HG02970 (cell line): ENCODE measurements around the gene POFUT1.
"Not testable (repeated sequence)": the region's sequence is repeated elsewhere in the genome, so short reads cannot be mapped to it uniquely, and the experiment has no call there.

Experiments
- ATAC-seq: cut with Tn5 transposase; IDR thresholded peaks from one replicate; pipeline ENCODE4 v1.9.1; 2021; ENCODE audit warnings: mild to moderate bottlenecking, moderate library complexity, moderate number of reproducible peaks; ENCODE audit not compliant: unreplicated experiment, low FRiP score

POFUT1 gene

GRCh38 chr20:32207626-32208498 lies at the start of gene POFUT1, which contains the start of gene PLAGL2:
Gene POFUT1 (plus strand): TSS chr20:32207880. CDS start chr20:32207942, 62 bp downstream.
Gene PLAGL2 (minus strand): TSS chr20:32207743. CDS start chr20:32202178, 5,565 bp downstream.
- ATAC-seq, result peak; percentile 87

GRCh38 chr20:32158351-32158750 lies 49.3 kb upstream of the POFUT1 start:
- no peak for ATAC-seq

- ATAC-seq, result no peak
Measured at GRCh38 chr20:32158943-32159660, 48.6 kb upstream of the POFUT1 start.

GRCh38 chr20:32159766-32160221 lies 47.9 kb upstream of the POFUT1 start:
- no peak for ATAC-seq

GRCh38 chr20:32160341-32160740 lies 47.3 kb upstream of the POFUT1 start:
- no peak for ATAC-seq

GRCh38 chr20:32162351-32162750 lies 45.3 kb upstream of the POFUT1 start:
- no peak for ATAC-seq

- ATAC-seq, result no peak
Measured at GRCh38 chr20:32163951-32164350, 43.7 kb upstream of the POFUT1 start.

GRCh38 chr20:32164984-32165735 lies 42.5 kb upstream of the POFUT1 start:
- ATAC-seq, result no peak

GRCh38 chr20:32165836-32166545 lies 41.7 kb upstream of the POFUT1 start:
- no peak for ATAC-seq

- ATAC-seq, result no peak
Measured at GRCh38 chr20:32167552-32167951, 40.1 kb upstream of the POFUT1 start.

GRCh38 chr20:32168184-32168910 lies 39.3 kb upstream of the POFUT1 start:
- ATAC-seq, result no peak

- ATAC-seq, result not testable (repeated sequence)
Measured at GRCh38 chr20:32177696-32178095, 30.0 kb upstream of the POFUT1 start.

GRCh38 chr20:32179515-32179914 lies 28.2 kb upstream of the POFUT1 start:
- ATAC-seq, result no peak

- ATAC-seq, result no peak
Measured at GRCh38 chr20:32179934-32180333, 27.7 kb upstream of the POFUT1 start.

GRCh38 chr20:32181606-32182005 lies 26.1 kb upstream of the POFUT1 start:
- ATAC-seq, result no peak

- no peak for ATAC-seq
Measured at GRCh38 chr20:32183947-32184635, 23.6 kb upstream of the POFUT1 start.

- no peak for ATAC-seq
Measured at GRCh38 chr20:32184961-32185603, 22.6 kb upstream of the POFUT1 start.

- no peak for ATAC-seq
Measured at GRCh38 chr20:32186506-32186905, 21.2 kb upstream of the POFUT1 start.
